ENCODE measurements around the gene LSG1. TPM values are rescaled to one million over a fixed set of nuclear protein-coding genes. Genes with fewer than 3 reads are reported as not detected.
A peak's percentile ranks its signal among the peaks of the same experiment; 100 is the strongest.

LSG1 gene
- total RNA-seq, 6 experiments from 2014 or later = 13.7 to 23.2 (median 18.0) TPM

GRCh38 chr3:194688946-194689345 is 17.0 kb upstream of the LSG1 start:
- H3K27me3 ChIP-seq = peaks cover 0 to 11% of the 10 kb centered on the region in 2 donors
- intact Hi-C loops (cut with DNase I) = no loop called here
- DNase-seq (no peak), ATAC-seq (no peak)
- no peak overlapping the region for H3K4me3 ChIP-seq
- H3K27ac ChIP-seq = no peak overlapping the region
- no peaks in the 10 kb centered on the region for H3K9me3 ChIP-seq
- H3K36me3 ChIP-seq = no peaks in the 10 kb centered on the region
- TF ChIP-seq CTCF (IDR thresholded peaks at IDR 0.05) = no peak
- TF ChIP-seq POLR2A (IDR thresholded peaks at IDR 0.05) = no peak
- 59% methylated on average over 6 of the region's 6 CpGs for WGBS (ENCODE audit: insufficient coverage, low coverage, low lambda C conversion rate, missing lambda C conversion rate)
- peaks cover 0 to 32% (median 3%) of the 10 kb centered on the region in 4 donors for H3K4me1 ChIP-seq

- Histone ChIP-seq H3K9me3 (no peaks in the 10 kb centered on the region), H3K4me1 (peaks cover 0 to 32% (median 3%) of the 10 kb centered on the region in 4 donors), H3K36me3 (no peaks in the 10 kb centered on the region), H3K27ac (peak overlapping the region; percentile 39 to 49 (median 47)), H3K27me3 (peaks cover 0 to 11% of the 10 kb centered on the region in 2 donors), H3K4me3 (peak overlapping the region; percentile 55 to 61 (median 59))
- intact Hi-C loops (cut with DNase I) = no loop called here
- DNase-seq (peak in 2 of 3 donors; percentile 38 to 63), ATAC-seq (peak in 3 of 4 donors; percentile 8 to 29 (median 28))
- WGBS (ENCODE audit: insufficient coverage, low coverage, low lambda C conversion rate, missing lambda C conversion rate) = 7% methylated on average over 4 of the region's 16 CpGs
- TF ChIP-seq CTCF (IDR thresholded peaks at IDR 0.05) (no peak), POLR2A (IDR thresholded peaks at IDR 0.05) (no peak)
These were observed 16.3 kb upstream of the LSG1 start for GRCh38 chr3:194688200-194688740.

GRCh38 chr3:194687638-194688199 is 15.7 kb upstream of the LSG1 start:
- Histone ChIP-seq H3K9me3 (no peaks in the 10 kb centered on the region), H3K27ac (peak overlapping the region; percentile 39 to 49 (median 47)), H3K36me3 (no peaks in the 10 kb centered on the region), H3K4me3 (peak overlapping the region; percentile 55 to 61 (median 59)), H3K4me1 (peaks cover 0 to 32% (median 3%) of the 10 kb centered on the region in 4 donors), H3K27me3 (peaks cover 0 to 11% of the 10 kb centered on the region in 2 donors)
- TF ChIP-seq POLR2A (IDR thresholded peaks at IDR 0.05) (peak; percentile 34), CTCF (IDR thresholded peaks at IDR 0.05) (peak; percentile 27 to 59 (median 53))
- DNase-seq (peak; percentile 75 to 80 (median 80)), ATAC-seq (peak; percentile 47 to 78 (median 66))
- intact Hi-C loops (cut with DNase I) = no loop called here
- 0% methylated on average over 15 of the region's 57 CpGs for WGBS (ENCODE audit: insufficient coverage, low coverage, low lambda C conversion rate, missing lambda C conversion rate)

- intact Hi-C loops (cut with DNase I) = no loop called here
- no peak for TF ChIP-seq CTCF (IDR thresholded peaks at IDR 0.05)
- no peak for TF ChIP-seq POLR2A (IDR thresholded peaks at IDR 0.05)
- Histone ChIP-seq H3K27me3 (peaks cover 0 to 11% of the 10 kb centered on the region in 2 donors), H3K4me1 (peaks cover 0 to 32% (median 3%) of the 10 kb centered on the region in 4 donors), H3K36me3 (no peaks in the 10 kb centered on the region), H3K27ac (peak overlapping the region in 1 of 3 donors; percentile 53), H3K4me3 (peak overlapping the region; percentile 55 to 61 (median 59)), H3K9me3 (no peaks in the 10 kb centered on the region)
- DNase-seq (peak in 1 of 3 donors; percentile 37), ATAC-seq (peak in 2 of 4 donors; percentile 4)
- WGBS (ENCODE audit: insufficient coverage, low coverage, low lambda C conversion rate, missing lambda C conversion rate) = 5% methylated on average over 15 of the region's 86 CpGs
These were observed 15.0 kb upstream of the LSG1 start for GRCh38 chr3:194686816-194687637.

All from right lobe of liver (tissue), 6 donors.